RWPE2 (cell line): ENCODE measurements around the gene NRXN2.

ENCODE experiments used
- ATAC-seq: fragments of 200-7000 bp; cut with Tn5 transposase; 3 replicates; pipeline ENCODE4 v1.9.1; 2021; ENCODE audit warnings: low read depth
- DNase-seq: peaks from one replicate; pipeline ENCODE4 v3.0.0-alpha.2; 2020; ENCODE audit warnings: low spot score
- H3K27ac ChIP-seq: fragments of 450-650 bp; 2 replicates; pipeline ENCODE4 v1.5.1; 2017; ENCODE audit warnings: mild to moderate bottlenecking; ENCODE audit not compliant: poor library complexity, severe bottlenecking
- H3K27me3 ChIP-seq: fragments of 250-450 bp; sonication (Bioruptor Pico); 2 replicates; pipeline ENCODE4 v1.5.1; 2021; ENCODE audit warnings: mild to moderate bottlenecking, moderate library complexity; ENCODE audit not compliant: insufficient read depth, poor library complexity, severe bottlenecking
- H3K36me3 ChIP-seq: fragments of 250-450 bp; sonication (Bioruptor Pico); 2 replicates; pipeline ENCODE4 v1.5.1; 2020; ENCODE audit warnings: low read depth, mild to moderate bottlenecking, moderate library complexity
- H3K4me1 ChIP-seq: fragments of 250-450 bp; sonication (Bioruptor Pico); 2 replicates; pipeline ENCODE4 v1.5.1; 2021; ENCODE audit warnings: mild to moderate bottlenecking, moderate library complexity; ENCODE audit not compliant: insufficient read depth, poor library complexity, severe bottlenecking
- H3K4me3 ChIP-seq: fragments of 250-450 bp; sonication (Bioruptor Pico); 2 replicates; pipeline ENCODE4 v1.5.1; 2021; ENCODE audit warnings: mild to moderate bottlenecking, moderate library complexity; ENCODE audit not compliant: severe bottlenecking
- H3K9me3 ChIP-seq: fragments of 250-450 bp; sonication (Bioruptor Pico); 2 replicates; pipeline ENCODE4 v1.5.1; 2021; ENCODE audit warnings: mild to moderate bottlenecking, moderate library complexity; ENCODE audit not compliant: severe bottlenecking
- CTCF ChIP-seq: fragments of 450-650 bp; IDR thresholded peaks from one replicate; pipeline ENCODE4 v1.5.1; 2017; ENCODE audit warnings: mild to moderate bottlenecking, moderate library complexity; ENCODE audit not compliant: poor library complexity, severe bottlenecking

NRXN2 gene

GRCh38 chr11:64735725-64736259, 12.8 kb upstream of the NRXN2 start:
- Histone ChIP-seq H3K27me3 (no peaks in the 10 kb centered on the region), H3K4me1 (no peaks in the 10 kb centered on the region), H3K4me3 (no peak overlapping the region), H3K9me3 (no peaks in the 10 kb centered on the region), H3K36me3 (no peaks in the 10 kb centered on the region), H3K27ac (no peak overlapping the region)
- no peak for DNase-seq
- no peak for TF ChIP-seq CTCF
- no peak for ATAC-seq

- TF ChIP-seq CTCF: no peak
- DNase-seq: no peak
- no peak overlapping the region for H3K4me3 ChIP-seq
- H3K4me1 ChIP-seq: no peaks in the 10 kb centered on the region
- no peaks in the 10 kb centered on the region for H3K36me3 ChIP-seq
- ATAC-seq: no peak
- H3K9me3 ChIP-seq: no peaks in the 10 kb centered on the region
- no peaks in the 10 kb centered on the region for H3K27me3 ChIP-seq
- H3K27ac ChIP-seq: no peak overlapping the region
Observed at GRCh38 chr11:64734811-64735724, 12.1 kb upstream of the NRXN2 start.

- DNase-seq: no peak
Observed at GRCh38 chr11:64731601-64732000, 8.6 kb upstream of the NRXN2 start.

GRCh38 chr11:64729851-64730382, 6.9 kb upstream of the NRXN2 start:
- H3K27me3 ChIP-seq: no peaks in the 10 kb centered on the region
- no peaks in the 10 kb centered on the region for H3K9me3 ChIP-seq
- no peak overlapping the region for H3K27ac ChIP-seq
- no peaks in the 10 kb centered on the region for H3K4me1 ChIP-seq
- ATAC-seq: peak; percentile 60; the same call in 2 of the 3 replicates
- peak; percentile 36 for DNase-seq
- H3K36me3 ChIP-seq: no peaks in the 10 kb centered on the region
- no peak overlapping the region for H3K4me3 ChIP-seq
- TF ChIP-seq CTCF: no peak

More at GRCh38 chr11:64731601-64732000, 8.6 kb upstream of the NRXN2 start:
- ATAC-seq: no peak
- Histone ChIP-seq H3K4me1 (no peaks in the 10 kb centered on the region), H3K27ac (no peak overlapping the region), H3K27me3 (no peaks in the 10 kb centered on the region), H3K36me3 (no peaks in the 10 kb centered on the region), H3K4me3 (no peak overlapping the region), H3K9me3 (no peaks in the 10 kb centered on the region)
- no peak for TF ChIP-seq CTCF
